Brain pericyte (primary cell): ENCODE data around the gene SYNPR.
"Not testable (repeated sequence)": the region's sequence is repeated elsewhere in the genome, so short reads cannot be mapped to it uniquely, and the experiment has no call there.

Experiments
- DNase-seq: peaks from one replicate; pipeline ENCODE4 v3.0.0-alpha.2; 2012; ENCODE audit warnings: low read depth, low spot score

The SYNPR gene

GRCh38 chr3:63617391-63617790, 339.3 kb downstream of the SYNPR start:
- no peak for DNase-seq

- DNase-seq = peak; percentile 8
Observed at GRCh38 chr3:63624941-63625560, 346.9 kb downstream of the SYNPR start.

- no peak for DNase-seq
Observed at GRCh38 chr3:63631670-63632069, 353.6 kb downstream of the SYNPR start.

- DNase-seq = no peak
Observed at GRCh38 chr3:63635186-63635585, 357.1 kb downstream of the SYNPR start.

GRCh38 chr3:63639806-63640205, 361.7 kb downstream of the SYNPR start:
- DNase-seq = no peak

DNA sequence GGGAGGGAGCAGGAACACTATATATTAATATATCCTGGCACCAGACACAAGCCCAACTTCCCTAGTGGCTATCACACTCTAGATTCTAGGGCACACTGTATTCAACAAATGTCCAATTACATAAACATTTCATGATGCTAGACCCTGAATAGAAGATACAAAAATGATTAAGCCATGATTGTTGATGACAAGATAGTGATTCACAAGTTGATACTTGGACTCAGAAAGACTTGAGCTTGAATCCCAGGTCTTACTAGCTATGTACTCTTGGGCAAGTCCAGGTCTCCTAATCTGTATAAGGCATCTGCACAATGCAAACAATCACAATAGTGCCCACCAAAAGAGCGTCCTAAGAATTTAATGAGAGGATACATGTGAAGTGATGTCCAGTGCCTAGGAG, 364.4 kb downstream of the SYNPR start:
- no peak for DNase-seq

GRCh38 chr3:63644212-63644797, 366.2 kb downstream of the SYNPR start:
- no peak for DNase-seq

- not testable (repeated sequence) for DNase-seq
Observed at GRCh38 chr3:63644928-63645781, 367.0 kb downstream of the SYNPR start.

- no peak for DNase-seq
Observed at GRCh38 chr3:63652066-63652725, 374.1 kb downstream of the SYNPR start, which contains the start of gene SNTN. Gene SNTN (plus strand): TSS chr3:63652675. CDS start chr3:63652688, 13 bp downstream.

DNA sequence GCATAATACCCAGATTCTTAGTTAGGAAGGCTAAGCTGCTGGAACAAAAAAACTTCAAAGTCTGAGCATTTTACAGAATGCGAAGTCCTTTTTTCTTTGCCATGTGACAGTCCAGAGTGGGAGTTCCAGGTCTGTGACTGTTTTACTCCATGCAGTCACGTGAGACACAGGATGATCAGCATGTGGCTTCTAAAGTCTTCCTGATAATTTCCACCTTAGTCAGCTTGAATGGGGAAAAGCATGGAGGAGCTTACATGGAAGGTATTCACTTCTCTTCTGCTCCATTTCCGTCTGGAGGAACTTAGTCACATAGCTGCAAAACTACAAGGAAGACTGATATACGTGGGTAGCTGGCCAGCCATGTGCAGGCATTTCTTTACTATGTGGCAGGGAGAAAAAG, 376.1 kb downstream of the SYNPR start:
- no peak for DNase-seq

DNA sequence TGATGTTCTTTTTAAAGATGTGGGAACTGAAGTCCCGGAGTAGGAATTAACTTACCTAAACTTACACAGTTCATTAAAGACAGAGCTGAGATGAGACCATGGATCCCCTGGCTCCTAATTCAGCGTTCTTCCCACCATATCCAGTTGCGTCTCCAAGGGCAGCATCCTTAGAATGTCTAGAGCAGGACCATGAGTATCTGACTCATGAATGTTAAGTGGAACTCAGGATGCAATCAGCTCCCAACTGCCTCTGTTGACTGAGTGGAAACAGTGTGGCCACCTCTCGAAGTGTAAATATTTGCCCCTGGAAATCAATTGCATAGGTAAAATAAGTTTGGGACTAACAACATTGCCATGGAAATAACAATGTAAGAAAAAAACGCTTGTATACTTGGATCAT, 376.8 kb downstream of the SYNPR start:
- DNase-seq = no peak

- DNase-seq = no peak
Observed at GRCh38 chr3:63655519-63655918, 377.4 kb downstream of the SYNPR start.

GRCh38 chr3:63656786-63657185, 378.7 kb downstream of the SYNPR start:
- DNase-seq = no peak

DNA sequence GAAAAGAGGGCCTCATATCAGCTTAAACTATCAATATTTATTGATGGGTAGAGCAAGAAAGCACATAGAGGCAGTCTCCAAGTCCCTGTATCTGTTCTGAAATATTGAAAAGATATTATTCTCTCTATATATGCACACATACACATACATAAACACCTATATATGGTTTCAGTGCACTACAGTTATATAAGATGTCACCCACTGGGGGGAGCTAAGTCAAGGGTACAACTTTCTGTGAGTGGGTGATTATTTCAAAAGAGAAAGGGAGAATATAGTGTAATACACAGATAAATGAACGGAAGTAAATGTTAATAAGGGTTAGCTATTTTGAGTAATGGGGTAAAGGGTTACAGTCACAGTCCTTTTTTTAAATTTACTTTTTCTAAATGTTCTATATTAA, 383.1 kb downstream of the SYNPR start:
- no peak for DNase-seq

DNA sequence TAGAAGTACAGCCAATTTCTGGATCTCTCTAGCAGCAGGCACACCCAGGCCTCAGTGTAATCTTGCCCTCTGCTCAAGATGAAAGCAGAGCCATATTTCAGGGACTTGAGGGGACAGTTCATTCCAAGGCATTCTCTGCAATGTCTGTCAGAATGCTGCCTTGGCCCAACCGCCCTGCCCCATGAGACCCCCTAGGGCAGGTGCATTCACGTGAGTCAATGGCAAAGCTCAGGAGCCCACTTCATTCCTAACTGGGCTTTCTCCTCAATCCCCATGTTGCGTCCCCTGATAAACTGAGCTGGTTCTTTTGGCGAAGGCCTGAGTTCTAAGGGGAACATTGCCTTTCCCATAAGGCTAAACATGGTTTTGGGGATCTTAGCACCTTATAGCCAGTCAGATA, 383.9 kb downstream of the SYNPR start:
- DNase-seq = no peak

DNA sequence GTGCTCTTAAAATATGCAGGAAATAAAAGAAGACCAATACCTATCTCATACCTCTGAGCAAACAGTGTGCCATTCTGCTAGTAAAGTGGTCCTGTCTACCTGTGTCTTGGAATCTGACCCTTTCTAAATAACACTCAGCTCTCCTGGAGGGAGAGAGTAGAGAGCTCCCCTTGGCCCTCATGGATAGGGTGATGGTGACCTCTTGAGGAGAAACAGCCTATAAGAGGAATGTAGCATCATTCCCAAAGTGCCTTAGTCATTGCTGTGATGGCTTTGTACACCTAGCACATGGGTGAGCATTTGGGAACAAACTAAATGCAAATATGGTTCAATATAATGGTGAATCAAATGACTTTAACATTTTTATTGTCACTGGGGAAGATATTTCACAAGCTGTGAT, 384.4 kb downstream of the SYNPR start:
- no peak for DNase-seq
